ENCODE measurements around the gene PEAK1.
A peak's percentile ranks its signal among the peaks of the same experiment; 100 is the strongest.
"Not testable (repeated sequence)": the region's sequence is repeated elsewhere in the genome, so short reads cannot be mapped to it uniquely, and the experiment has no call there.

PEAK1 gene

GRCh38 chr15:77226652-77227051 is 193.3 kb downstream of the PEAK1 start:
- DNase-seq (ENCODE audit: low read depth in 2 of 2), result no peak

DNA sequence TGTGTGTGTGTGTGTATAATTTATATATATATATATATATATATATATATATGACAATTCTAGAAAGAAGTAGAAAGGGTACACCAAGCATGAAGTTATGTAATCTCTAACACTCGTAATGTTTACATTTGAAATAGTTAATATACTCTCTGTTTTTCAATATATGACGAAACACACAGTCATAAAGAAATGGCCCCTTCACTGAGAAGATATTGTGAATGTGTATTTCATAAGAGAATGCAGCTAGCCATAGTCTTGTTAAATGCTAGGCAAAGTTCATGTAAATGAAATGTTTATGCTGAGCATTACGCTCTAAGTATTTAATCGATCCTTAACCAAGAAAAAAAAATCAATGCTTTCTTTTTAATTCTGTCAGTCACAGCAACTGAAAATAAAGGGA is 194.3 kb downstream of the PEAK1 start:
- DNase-seq (ENCODE audit: low read depth in 2 of 2), result no peak

GRCh38 chr15:77225088-77225487 is 194.8 kb downstream of the PEAK1 start:
- DNase-seq (ENCODE audit: low read depth in 2 of 2), result no peak

DNA sequence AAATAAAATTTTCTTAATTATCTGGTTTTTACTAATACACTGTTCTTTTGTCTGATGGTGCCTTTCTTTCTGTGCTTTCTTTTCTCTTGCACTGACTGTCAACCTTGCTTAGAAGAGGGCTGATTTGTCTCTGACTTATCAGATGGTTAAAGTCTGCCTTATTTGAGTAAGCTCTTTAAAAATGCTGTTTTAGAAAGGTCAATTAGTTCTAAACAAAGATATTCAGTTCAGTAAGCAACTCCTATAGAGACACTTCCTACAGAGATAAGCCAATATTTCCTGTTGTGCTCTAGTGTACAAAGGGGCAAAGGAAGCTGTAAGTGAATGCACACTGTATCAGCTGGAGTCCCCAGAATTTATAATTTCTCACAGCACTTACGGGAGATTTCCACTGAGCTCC is 195.6 kb downstream of the PEAK1 start:
- DNase-seq (ENCODE audit: low read depth in 2 of 2), result no peak

GRCh38 chr15:77221708-77222107 is 198.2 kb downstream of the PEAK1 start:
- no peak for DNase-seq (ENCODE audit: low read depth in 2 of 2)

DNA sequence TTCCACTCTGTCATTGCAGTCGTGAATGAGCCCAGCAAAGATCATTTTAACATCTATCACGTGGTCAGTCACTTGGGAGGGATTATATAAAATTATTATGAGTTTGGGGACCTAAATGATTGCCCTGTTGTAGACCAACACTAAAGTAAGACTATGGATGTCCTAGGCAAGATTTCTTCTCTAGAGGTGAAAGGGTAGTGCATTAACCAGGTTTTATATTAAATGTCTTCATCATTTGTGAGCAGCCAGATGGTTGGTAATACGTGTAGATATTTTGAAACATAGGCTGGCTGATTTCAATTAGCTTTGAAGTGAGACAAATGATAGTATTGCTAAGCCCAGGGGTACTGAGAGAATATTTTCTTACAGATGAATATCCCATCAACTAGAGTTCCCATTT is 198.7 kb downstream of the PEAK1 start:
- no peak for DNase-seq (ENCODE audit: low read depth in 2 of 2)

- DNase-seq (ENCODE audit: low read depth in 2 of 2), result peak in 1 of 2 experiments; percentile 28
These were observed 200.1 kb downstream of the PEAK1 start for GRCh38 chr15:77219841-77220240.

- no peak for DNase-seq (ENCODE audit: low read depth in 2 of 2)
These were observed 210.7 kb downstream of the PEAK1 start for GRCh38 chr15:77209221-77209620.

DNA sequence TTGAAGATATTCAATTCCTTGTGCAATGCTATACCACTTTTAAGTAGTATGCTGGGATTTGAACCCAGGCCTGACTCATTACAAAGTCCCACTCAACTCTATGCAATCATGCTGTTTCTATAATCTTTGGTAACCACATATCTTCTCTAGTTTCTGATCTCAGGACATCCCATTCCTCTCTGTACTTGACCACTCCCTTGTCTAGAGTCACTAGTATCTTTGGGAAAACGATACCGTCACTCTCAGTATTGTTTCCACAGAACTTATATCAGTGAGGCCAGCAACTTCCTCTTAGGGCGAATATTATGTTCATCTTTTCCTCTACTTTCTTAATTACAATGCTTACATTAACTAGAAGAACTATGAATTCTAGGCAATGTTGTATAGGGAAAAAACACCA is 211.7 kb downstream of the PEAK1 start:
- no peak for DNase-seq (ENCODE audit: low read depth in 2 of 2)

- DNase-seq (ENCODE audit: low read depth in 2 of 2), result no peak
These were observed 218.2 kb downstream of the PEAK1 start for GRCh38 chr15:77201665-77202064.

GRCh38 chr15:77196381-77196780 is 223.5 kb downstream of the PEAK1 start:
- no peak for DNase-seq (ENCODE audit: low read depth in 2 of 2)

DNA sequence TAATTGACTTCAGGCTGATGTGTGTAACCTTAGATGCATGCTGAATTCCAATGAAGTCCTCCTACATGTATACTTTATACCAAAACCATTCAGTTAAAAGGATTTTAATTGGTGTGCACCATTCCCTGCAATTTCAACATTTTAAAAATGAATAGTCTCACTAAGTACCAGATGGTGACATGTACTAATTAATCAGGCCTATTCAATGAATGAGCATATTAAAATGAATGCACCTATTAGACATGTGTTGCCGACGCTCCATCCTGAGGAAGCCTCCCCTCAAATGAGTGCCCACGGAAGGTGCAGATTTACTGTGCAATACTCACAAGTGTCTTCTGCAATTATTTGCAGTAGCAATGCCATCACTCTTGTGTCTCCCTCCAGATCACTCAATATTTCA is 224.3 kb downstream of the PEAK1 start:
- DNase-seq (ENCODE audit: low read depth in 2 of 2), result no peak

- DNase-seq (ENCODE audit: low read depth in 2 of 2), result no peak
These were observed 227.5 kb downstream of the PEAK1 start for GRCh38 chr15:77192451-77192850.

- no peak for DNase-seq (ENCODE audit: low read depth in 2 of 2)
These were observed 228.6 kb downstream of the PEAK1 start for GRCh38 chr15:77191230-77191834.

DNA sequence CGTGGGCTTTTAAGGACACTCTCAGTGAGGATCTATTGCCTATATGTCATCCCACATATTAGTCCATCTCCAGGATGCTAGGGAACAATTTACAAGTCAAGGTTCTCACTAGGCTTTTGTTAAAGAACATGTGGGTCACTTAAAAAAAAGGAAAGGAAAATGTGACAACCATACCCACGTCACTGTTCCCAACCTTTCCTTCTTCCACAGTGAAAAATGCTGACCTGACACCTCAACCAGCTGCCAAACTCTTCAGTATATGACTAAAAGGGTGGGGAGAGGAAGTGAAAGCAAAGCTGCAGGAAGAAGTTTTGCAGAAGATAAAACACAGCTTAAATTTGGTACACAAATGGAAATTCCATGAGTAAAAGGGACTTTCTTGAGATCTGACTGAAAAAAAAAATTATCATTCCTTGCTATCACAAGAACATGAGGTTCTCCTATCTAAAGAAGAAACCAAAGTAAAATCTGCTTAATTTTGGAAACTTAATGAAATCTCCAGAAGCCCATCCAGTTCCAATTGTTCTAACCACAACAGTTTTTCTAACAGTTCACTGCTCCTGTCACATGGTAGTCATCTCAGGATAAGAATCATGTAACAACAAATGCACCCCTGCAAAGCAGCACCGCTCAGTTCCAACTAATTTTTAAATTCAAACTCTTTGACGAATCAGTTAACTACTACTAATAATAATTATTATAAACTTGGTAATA is 232.0 kb downstream of the PEAK1 start:
- DNase-seq (ENCODE audit: low read depth in 2 of 2), result no peak

- DNase-seq (ENCODE audit: low read depth in 2 of 2), result no peak
These were observed 233.3 kb downstream of the PEAK1 start for GRCh38 chr15:77186594-77187011.

GRCh38 chr15:77185242-77185785 is 234.6 kb downstream of the PEAK1 start:
- DNase-seq (ENCODE audit: low read depth in 2 of 2), result no peak

DNA sequence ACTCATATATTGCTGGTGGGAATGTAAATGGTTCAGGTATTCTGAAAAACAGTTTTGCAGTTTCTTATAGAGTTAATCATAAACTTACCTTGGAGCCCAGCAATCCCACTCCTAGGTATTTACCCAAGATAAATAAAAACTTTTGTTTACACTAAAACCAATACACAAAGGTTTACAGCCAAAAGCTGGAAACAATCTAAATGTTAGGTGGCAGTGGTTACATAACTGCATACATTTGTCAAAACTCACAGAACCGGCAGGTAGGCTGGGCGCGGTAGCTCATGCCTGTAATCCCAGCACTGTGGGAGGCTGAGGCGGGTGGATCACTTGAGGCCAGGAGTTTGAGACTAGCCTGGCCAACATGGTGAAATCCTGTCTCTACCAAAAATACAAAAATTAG is 235.6 kb downstream of the PEAK1 start:
- not testable (repeated sequence) for DNase-seq (ENCODE audit: low read depth in 2 of 2)

DNA sequence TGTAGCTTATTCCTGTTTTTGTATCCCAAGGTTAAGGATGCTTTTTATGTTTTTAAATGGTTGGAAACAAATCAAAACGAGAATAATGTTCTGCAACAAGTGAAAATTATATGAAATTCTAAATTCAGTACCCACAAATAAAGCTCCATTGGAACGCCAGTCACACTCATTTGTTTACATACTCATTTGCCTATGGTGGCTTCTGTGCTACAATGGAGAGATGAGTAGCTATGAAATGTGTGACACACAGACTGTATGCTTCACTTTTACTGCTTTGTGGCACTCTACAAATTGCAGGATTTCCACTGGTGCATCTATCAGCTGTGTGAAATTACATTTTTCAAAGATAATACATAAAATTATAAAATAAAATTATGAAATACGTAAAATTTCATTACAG is 236.8 kb downstream of the PEAK1 start:
- DNase-seq (ENCODE audit: low read depth in 2 of 2), result no peak

DNA sequence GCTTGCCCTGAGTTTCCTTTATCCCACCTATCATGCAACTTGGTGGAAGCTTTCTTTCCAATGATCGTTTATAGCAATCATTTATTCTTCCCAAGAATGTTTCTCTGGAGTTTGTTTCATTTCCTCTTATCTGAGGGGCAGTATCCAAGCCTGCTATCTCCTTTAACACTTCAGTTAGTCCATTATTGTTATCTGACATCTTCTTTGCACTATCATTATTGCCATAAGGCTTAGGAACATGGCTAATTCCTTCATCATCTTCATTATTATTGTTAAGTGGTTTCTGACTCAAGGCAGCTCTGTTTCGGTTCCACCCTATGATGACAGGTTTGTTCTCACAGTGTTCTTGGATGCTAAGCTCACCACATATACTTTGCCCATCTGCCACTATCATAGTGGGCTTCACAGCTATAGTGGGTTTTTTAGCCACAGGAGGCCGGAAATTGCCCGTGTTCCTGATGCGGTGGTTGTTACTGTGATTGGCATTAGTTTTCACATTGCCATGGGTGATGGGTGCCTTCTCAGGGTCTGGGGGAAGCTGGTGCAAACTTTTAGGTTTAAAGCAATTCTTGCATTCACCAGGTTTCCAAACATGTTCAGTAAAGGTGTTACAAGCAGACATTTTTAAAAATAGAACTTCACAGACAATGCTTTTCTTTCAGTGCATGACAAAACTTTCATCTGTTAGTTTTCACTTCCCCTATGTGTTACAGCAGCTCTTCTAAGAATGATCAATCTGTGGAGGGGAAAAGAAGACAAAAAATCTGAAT is 238.4 kb downstream of the PEAK1 start:
- no peak for DNase-seq (ENCODE audit: low read depth in 2 of 2)

- DNase-seq (ENCODE audit: low read depth in 2 of 2), result peak; percentile 65 to 73
These were observed 239.1 kb downstream of the PEAK1 start for GRCh38 chr15:77180757-77181156.

DNA sequence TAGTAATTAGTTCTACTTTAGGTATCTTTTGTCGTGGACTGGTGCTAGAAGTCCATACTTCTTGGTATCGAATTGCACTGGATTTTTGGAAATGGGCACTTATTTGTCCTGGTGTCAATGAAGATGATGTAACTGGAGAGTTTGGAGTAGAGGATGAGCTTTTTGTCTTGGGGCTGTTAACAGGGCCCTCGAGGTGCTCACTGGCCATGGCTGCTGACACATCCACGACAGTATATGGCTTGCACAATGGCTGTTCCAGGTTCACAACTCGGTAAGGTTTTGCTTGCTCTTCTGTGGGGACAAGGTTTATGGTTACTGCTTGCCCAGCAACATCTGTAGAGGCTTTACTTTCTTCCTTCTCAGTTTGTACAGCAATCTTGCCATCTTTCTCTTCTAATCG is 239.6 kb downstream of the PEAK1 start:
- DNase-seq (ENCODE audit: low read depth in 2 of 2), result no peak

GRCh38 chr15:77179541-77179998 is 240.3 kb downstream of the PEAK1 start:
- DNase-seq (ENCODE audit: low read depth in 2 of 2), result no peak

All from fibroblast of skin of left biceps (primary cell).